ENCODE results near the gene SDSL. TPM values are rescaled to one million over a fixed set of nuclear protein-coding genes. Genes with fewer than 3 reads are reported as not detected.

Gene SDSL
- total RNA-seq, 1 donor from 2014 or later: 2.4 TPM

DNA sequence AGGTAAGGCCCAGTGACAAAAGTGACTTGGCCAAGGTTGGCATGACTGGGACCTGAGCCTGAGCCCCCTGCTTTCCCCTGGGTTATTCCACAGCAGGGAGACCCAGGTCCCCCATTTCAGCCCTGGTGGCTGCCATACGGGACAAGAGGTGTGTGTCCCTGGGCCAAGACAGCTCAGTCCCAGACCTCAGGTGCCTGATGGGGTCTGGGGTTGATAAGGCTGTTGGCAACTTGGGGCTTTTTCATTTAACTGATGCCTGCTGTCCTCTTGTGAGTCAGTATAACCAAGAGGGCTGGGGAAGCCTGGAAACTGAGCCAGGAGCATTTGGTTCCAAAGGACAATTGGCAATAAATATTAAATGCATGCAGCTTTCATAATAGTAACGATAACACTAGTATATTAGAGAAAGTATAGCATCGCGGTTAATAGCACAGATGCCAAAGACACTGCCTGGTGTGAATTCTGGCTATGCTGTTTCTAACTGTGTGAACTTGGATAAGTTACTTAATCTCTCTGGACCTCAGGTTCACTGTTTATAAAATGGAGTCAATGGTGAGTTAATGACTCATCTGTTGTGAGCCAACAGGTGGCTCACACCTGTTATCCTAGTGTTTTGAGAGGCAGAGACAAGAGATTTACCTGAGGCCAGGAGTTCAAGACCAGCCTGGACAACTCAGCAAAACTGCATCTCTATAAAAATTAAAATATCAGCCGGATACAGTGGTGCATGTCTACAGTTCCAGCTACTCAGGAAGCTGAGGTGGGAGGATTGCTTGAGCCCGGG is 898 bp downstream of the SDSL start:
- no peak for DNase-seq

DNA sequence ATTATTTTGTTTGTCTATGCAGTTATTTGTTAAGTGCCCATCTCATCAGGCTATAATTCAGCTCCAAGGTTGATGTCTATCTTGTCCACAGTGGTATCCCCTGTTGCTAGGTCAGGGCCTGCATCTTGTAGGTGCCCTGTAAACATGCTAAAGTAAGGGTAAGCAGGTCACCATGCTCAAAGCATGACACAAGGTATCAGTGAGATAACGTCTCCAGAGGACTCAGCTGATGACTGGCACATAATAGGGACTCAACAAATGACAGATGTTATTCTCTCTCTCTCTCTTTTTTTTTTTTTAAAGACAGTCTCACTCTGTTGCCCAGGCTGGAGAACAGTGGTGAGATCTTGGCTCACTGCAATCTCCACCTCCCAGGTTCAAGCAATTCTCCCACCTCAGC is 2.3 kb downstream of the SDSL start:
- DNase-seq: no peak

- peak; percentile 73 for DNase-seq
These were observed 3.0 kb downstream of the SDSL start for GRCh38 chr12:113424915-113425823.

DNA sequence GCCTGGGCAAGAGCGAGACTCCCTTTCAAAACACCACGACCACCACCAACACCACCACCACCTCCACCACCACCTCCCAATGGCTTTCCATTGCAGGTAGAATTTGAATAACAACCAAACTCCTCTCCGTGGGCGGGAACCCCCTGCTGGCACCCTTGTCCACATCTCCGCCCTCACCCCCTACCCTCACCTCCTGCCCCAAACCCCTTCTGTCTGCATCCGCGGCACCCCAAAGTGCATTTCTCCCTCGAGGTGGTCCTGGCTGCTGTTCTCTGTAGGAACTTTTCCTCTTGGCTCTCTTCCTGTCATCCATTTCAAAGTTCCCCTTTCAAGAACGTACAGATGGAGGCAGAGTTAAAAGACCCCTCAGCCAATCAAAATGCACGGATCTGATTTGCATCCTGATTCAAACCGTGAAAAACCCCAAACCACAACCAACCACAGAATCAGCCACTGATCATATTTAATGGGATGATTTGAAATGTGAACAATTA is 3.8 kb downstream of the SDSL start:
- no peak for DNase-seq

DNA sequence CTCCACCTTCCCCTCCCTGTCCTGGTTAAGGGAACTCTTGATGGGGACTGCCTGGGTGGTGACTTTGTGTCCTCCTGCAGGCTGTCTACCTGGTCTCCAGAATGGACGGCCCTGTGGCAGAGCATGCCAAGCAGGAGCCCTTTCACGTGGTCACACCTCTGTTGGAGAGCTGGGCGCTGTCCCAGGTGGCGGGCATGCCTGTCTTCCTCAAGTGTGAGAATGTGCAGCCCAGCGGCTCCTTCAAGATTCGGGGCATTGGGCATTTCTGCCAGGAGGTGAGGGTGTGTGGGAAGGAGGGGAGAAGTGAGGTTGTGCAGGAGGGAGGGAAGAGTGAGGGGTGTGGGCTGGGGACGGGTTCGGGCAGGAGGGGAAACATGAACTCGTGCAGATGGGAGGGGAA is 5.7 kb downstream of the SDSL start:
- no peak for DNase-seq

DNA sequence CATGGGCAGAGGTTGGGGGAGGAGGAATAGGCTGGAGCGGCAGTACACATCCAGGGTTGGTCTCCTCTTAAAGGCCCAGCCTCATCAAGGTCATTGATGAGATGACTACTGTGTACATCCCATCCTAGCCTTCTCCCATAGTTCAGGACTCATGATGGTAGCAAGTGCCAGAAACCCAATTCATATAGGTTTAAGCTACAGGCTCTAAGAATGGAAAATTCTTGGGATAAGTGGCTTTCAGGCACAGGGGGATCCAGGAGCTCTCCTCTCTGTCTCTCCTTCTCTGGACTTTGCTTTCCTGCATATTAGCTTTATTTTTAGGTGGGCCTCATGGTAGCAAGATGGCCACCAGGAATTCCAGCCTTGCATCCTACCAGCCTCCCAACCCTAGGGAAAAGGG is 6.3 kb downstream of the SDSL start:
- DNase-seq: no peak

DNA sequence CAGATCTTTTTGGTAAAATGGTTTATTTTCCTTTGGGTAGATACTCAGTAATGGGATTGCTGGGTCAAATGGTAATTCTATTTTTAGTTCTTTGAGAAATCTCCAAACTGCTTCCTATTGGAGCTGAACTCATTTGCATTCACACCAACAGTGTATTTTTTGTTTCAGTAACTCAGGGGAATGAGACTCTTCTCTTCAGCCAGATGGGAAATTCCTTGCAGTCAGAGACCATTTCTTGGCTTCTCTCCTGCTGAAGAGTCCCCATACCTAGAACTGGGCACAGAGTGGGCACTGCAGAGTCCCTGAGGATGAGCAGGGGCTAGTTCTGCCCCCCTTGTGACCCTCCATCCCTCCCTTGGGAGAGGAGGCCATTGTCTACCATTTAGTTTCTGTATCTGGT is 10.8 kb downstream of the SDSL start:
- no peak for DNase-seq

DNA sequence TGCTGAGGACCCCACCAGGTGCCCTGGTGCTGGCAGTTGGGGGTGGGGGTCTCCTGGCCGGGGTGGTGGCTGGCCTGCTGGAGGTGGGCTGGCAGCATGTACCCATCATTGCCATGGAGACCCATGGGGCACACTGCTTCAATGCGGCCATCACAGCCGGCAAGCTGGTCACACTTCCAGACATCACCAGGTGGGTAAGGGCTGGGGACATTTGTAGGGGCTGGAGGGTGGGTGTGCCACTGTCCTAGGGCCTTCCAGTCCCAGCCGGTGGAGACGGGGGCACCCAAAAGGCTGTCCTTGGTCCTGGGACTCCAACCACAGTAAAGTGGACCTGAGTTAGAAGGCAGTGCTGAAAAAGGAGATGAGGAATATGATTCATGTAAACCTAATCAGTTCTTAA is 13.2 kb downstream of the SDSL start:
- no peak for DNase-seq

DNA sequence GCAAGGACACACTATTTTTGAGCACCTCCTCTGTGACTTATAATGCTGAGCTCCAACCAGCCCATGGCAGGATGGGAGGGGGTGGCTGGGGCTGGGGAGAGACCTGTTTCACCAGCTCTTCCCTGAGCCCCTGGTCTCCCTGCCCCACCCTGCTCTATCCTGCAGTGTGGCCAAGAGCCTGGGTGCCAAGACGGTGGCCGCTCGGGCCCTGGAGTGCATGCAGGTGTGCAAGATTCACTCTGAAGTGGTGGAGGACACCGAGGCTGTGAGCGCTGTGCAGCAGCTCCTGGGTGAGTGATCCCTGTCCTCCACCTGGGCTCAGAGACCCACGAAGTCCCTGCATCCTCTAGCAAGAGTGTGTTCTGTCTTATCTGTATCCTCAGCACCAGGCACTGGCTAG is 14.4 kb downstream of the SDSL start:
- no peak for DNase-seq

GRCh38 chr12:113436993-113437728 is 15.0 kb downstream of the SDSL start:
- no peak for DNase-seq

DNA sequence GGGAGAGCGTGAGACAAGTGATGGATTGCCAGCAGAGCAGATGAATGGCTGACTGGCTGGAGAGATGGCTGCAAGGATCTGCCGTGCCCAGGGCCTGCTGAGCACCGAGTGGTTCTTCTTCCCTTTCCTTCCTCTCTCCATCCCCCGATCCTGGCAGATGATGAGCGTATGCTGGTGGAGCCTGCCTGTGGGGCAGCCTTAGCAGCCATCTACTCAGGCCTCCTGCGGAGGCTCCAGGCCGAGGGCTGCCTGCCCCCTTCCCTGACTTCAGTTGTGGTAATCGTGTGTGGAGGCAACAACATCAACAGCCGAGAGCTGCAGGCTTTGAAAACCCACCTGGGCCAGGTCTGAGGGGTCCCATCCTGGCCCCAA is 15.5 kb downstream of the SDSL start:
- no peak for DNase-seq

GRCh38 chr12:113438523-113439300 is 16.5 kb downstream of the SDSL start:
- DNase-seq: no peak

GRCh38 chr12:113439301-113439597 is 17.1 kb downstream of the SDSL start:
- no peak for DNase-seq

- DNase-seq: peak; percentile 68
These were observed 17.4 kb downstream of the SDSL start for GRCh38 chr12:113439606-113440030.

DNA sequence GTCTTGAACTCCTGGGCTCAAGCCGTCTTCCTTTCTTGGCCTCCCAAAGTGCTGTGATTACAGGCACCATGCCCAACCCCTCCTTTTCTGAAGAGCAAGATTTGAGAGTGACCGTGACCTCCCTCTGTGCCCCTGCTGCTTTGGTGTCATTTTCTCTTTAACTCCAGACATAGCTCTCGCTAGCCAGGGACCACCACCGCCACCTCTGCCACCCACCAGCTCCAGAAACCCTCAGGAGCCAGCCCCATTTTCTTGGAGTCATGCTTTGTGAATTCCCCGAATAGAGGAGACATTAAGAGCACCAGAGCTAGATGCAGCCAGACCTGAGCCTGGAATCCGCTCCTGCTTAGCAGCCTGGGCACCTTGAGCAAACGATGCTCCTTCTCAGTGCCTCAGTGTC is 18.2 kb downstream of the SDSL start:
- DNase-seq: no peak

DNA sequence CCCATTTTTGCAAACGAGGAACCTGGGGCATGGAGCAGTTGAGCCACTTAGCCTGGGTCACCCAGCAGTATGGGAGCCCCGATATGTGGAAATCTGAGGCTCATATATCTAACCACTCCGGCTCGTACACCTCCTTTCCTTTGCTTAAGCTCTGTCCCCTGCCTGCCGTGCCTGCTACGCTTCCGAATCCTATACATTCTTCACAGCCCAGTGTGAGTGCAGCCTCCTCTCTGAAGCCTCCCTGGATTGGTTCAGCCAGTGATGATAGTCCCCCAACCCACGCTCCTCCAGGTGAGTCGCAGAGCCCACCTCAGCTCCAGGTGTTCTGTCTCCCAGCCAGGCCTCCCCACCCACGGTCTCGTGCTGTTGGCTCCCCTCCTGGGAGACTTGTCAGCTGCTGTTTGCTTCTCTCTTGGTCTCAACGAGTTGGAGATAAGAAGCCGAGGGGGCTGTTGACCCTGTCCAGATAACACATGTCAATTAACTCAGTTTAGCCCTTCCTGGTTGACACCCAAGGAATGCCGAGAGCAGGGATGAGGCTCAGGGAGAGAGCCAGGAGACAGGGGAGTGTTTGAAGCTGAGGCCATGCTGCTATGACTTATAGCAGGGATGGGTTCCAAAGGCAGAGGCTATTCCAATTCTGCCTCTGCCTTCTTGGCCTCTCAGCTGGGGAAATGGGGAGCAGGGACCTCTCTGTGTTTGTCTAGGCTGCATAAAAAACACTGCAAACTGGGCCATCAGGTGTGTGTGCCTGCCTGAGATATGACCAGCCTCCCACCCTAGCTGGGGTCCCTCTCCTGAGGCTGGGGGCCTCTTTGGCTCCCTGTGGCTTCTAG is 19.0 kb downstream of the SDSL start:
- no peak for DNase-seq

- DNase-seq: no peak
These were observed 20.9 kb downstream of the SDSL start for GRCh38 chr12:113443030-113443539.

GRCh38 chr12:113445544-113446171 is 23.5 kb downstream of the SDSL start:
- peak; percentile 25 for DNase-seq

GRCh38 chr12:113448873-113449272 is 26.7 kb downstream of the SDSL start:
- no peak for DNase-seq

- no peak for DNase-seq
These were observed 27.1 kb downstream of the SDSL start for GRCh38 chr12:113449299-113449698.

DNA sequence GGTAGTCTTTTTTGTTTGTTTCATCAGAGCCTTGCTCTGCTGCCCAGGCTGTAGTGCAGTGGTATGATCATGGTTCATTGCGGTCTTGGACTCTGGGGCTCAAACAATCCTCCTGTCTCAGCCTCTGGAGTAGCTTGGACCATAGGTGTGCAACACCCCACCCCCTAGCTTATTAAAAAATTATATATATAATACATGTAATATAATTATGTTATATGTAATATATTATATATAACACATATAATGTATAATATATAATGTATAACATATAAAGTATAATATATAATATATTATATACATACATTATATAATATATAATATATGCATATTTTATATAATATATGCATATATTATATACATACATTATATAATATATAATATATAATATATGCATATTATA is 27.7 kb downstream of the SDSL start:
- no peak for DNase-seq
